ENCODE results near the gene DUSP2. TPM values are rescaled to one million over a fixed set of nuclear protein-coding genes. Genes with fewer than 3 reads are reported as not detected.

Gene DUSP2
- total RNA-seq, 6 experiments from 2014 or later = 10.1 to 17.9 (median 11.5) TPM

DNA sequence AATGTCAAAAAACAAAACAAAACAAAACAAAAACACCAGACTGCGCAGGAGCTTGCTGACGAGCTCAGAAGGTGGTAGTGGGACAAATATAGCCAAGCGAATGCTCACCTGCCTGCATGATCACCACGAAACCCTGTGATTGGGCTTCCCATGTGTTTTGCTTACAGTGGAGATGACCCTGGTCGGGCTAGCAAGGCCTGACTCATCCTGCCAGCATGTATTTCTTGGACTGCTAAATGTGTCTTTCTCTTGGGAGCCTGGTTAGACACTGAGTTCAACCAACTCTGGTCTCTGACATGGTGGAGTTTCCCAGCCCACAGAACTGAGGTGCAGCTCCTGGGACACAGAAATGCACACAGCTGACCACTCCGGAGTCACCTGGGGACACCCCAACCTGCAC, 30.7 kb upstream of the DUSP2 start:
- Mint-ChIP-seq H3K27ac (peak overlapping the region; percentile 72), H3K4me3 (no peak overlapping the region), H3K9me3 (no peaks in the 10 kb centered on the region), H3K4me1 (ENCODE audit: low read depth) (peaks cover 31% of the 10 kb centered on the region), H3K36me3 (ENCODE audit: low read depth) (no peaks in the 10 kb centered on the region), H3K27me3 (ENCODE audit: insufficient read depth) (peaks cover 1% of the 10 kb centered on the region; the same call in 1 of the 2 replicates)
- peak; percentile 64 for DNase-seq
- no peak for TF ChIP-seq CTCF (IDR thresholded peaks at IDR 0.05)

GRCh38 chr2:96174251-96175144, 29.3 kb upstream of the DUSP2 start:
- TF ChIP-seq CTCF (IDR thresholded peaks at IDR 0.05) = peak; percentile 95
- no peak overlapping the region for H3K27ac Mint-ChIP-seq
- H3K36me3 Mint-ChIP-seq (ENCODE audit: low read depth) = peaks cover 5% of the 10 kb centered on the region; the same call in 1 of the 2 replicates
- peaks cover 1% of the 10 kb centered on the region; the same call in 1 of the 2 replicates for H3K27me3 Mint-ChIP-seq (ENCODE audit: insufficient read depth)
- H3K9me3 Mint-ChIP-seq = no peaks in the 10 kb centered on the region
- DNase-seq = peak; percentile 45
- H3K4me1 Mint-ChIP-seq (ENCODE audit: low read depth) = peaks cover 32% of the 10 kb centered on the region
- no peak overlapping the region for H3K4me3 Mint-ChIP-seq

- Mint-ChIP-seq H3K27me3 (ENCODE audit: insufficient read depth) (peaks cover 3% of the 10 kb centered on the region), H3K9me3 (no peaks in the 10 kb centered on the region), H3K4me3 (no peak overlapping the region), H3K27ac (no peak overlapping the region), H3K36me3 (ENCODE audit: low read depth) (peaks cover 5% of the 10 kb centered on the region; the same call in 1 of the 2 replicates), H3K4me1 (ENCODE audit: low read depth) (peaks cover 57% of the 10 kb centered on the region)
- no peak for TF ChIP-seq CTCF (IDR thresholded peaks at IDR 0.05)
- DNase-seq = no peak
Measured at GRCh38 chr2:96171831-96172230, 26.6 kb upstream of the DUSP2 start.

DNA sequence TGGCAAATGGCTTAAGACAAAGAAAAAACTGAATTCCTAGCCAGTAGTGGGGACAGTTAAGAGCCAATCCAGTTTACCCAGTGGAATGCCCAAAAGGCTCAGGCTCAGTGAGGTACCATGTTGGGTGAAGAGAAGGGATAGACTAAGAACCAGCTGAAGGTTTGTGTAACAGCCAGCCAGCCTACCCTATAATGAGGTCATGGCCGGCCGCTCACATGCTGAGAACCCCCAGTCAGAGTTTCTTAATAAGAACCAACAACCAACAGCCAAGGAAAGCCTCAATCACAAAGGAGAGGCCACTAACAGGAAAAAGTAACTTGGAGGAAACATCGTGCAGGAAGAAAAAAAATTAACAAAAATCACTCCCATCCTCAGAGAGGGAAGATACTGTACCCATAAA, 25.4 kb upstream of the DUSP2 start:
- Mint-ChIP-seq H3K27ac (no peak overlapping the region), H3K9me3 (no peaks in the 10 kb centered on the region), H3K4me3 (no peak overlapping the region), H3K4me1 (ENCODE audit: low read depth) (peaks cover 52% of the 10 kb centered on the region), H3K27me3 (ENCODE audit: insufficient read depth) (peaks cover 3% of the 10 kb centered on the region), H3K36me3 (ENCODE audit: low read depth) (peaks cover 5% of the 10 kb centered on the region; the same call in 1 of the 2 replicates)
- DNase-seq = no peak
- TF ChIP-seq CTCF (IDR thresholded peaks at IDR 0.05) = no peak

DNA sequence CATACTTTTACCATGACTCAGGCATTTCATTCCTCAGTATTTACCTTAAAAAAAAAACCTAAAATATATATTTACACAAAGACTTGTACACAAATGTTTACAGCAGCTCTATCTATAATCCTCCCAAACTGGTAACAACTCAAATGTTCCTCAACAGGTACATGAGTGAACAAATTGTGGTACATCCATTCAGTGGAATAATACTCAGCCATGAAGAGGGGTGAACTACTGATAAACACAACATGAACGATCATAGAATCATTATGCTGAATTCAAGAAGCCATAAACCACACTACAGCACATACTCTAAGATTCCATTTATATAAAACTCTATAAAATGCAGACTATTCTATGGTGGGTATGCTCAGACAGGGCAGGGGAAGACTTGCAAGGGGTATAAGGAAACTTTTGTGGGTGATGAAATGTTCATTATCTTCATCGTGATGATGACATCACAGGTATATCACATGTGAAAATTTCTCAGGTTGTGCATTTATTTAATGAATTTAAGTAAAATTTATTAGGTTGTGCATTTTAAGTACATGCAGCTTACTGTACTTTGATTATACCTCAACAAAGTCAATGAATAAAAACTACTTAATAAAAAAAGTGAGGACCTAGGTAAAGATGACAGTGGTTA, 24.7 kb upstream of the DUSP2 start:
- no peaks in the 10 kb centered on the region for H3K9me3 Mint-ChIP-seq
- no peak for DNase-seq
- peaks cover 3% of the 10 kb centered on the region for H3K27me3 Mint-ChIP-seq (ENCODE audit: insufficient read depth)
- no peak for TF ChIP-seq CTCF (IDR thresholded peaks at IDR 0.05)
- no peak overlapping the region for H3K4me3 Mint-ChIP-seq
- no peak overlapping the region for H3K27ac Mint-ChIP-seq
- peaks cover 47% of the 10 kb centered on the region for H3K4me1 Mint-ChIP-seq (ENCODE audit: low read depth)
- H3K36me3 Mint-ChIP-seq (ENCODE audit: low read depth) = peaks cover 5% of the 10 kb centered on the region; the same call in 1 of the 2 replicates
